H9 (cell line): Measurements from ENCODE around the gene NAA60. TPM values are rescaled to one million over a fixed set of nuclear protein-coding genes. Genes with fewer than 3 reads are reported as not detected.

Source experiments
- DNase-seq: peaks from one replicate; pipeline ENCODE4 v3.0.0-alpha.2; 2017
- H2AFZ ChIP-seq: one replicate; pipeline ENCODE4 v1.6.1; 2013; ENCODE audit warnings: mild to moderate bottlenecking, low read length, control low read depth, moderate library complexity
- H2AK5ac ChIP-seq: 2 replicates; pipeline ENCODE4 v1.6.1; 2013; ENCODE audit warnings: low read length, control low read depth, mixed read lengths; ENCODE audit not compliant: insufficient read length
- H2BK120ac ChIP-seq: one replicate; pipeline ENCODE4 v1.6.1; 2013; ENCODE audit warnings: low read depth, mild to moderate bottlenecking, low read length, control low read depth, inconsistent platforms; ENCODE audit not compliant: poor library complexity, severe bottlenecking
- H2BK12ac ChIP-seq: 2 replicates; pipeline ENCODE4 v1.6.1; 2013; ENCODE audit warnings: low read length, control low read depth, mixed read lengths, low read depth; ENCODE audit not compliant: insufficient read length
- H2BK15ac ChIP-seq: 2 replicates; pipeline ENCODE4 v1.6.1; 2013; ENCODE audit warnings: low read depth, low read length, control low read depth
- H2BK20ac ChIP-seq: one replicate; pipeline ENCODE4 v1.6.1; 2013; ENCODE audit warnings: low read depth, mild to moderate bottlenecking, low read length, control low read depth, inconsistent platforms; ENCODE audit not compliant: poor library complexity, severe bottlenecking
- H2BK5ac ChIP-seq: 2 replicates; pipeline ENCODE4 v1.6.1; 2013; ENCODE audit warnings: low read length, control low read depth, mixed read lengths; ENCODE audit not compliant: insufficient read length
- H3K14ac ChIP-seq: 2 replicates; pipeline ENCODE4 v1.6.1; 2013; ENCODE audit warnings: low read length, control low read depth; ENCODE audit not compliant: insufficient read depth
- H3K18ac ChIP-seq: 2 replicates; pipeline ENCODE4 v1.6.1; 2013; ENCODE audit warnings: low read depth, mild to moderate bottlenecking, mixed read lengths, low read length, control low read depth; ENCODE audit not compliant: insufficient read length
- H3K23ac ChIP-seq: 2 replicates; pipeline ENCODE4 v1.6.1; 2013; ENCODE audit warnings: low read length, control low read depth, mixed read lengths, low read depth; ENCODE audit not compliant: insufficient read length
- H3K23me2 ChIP-seq: 2 replicates; pipeline ENCODE4 v1.6.1; 2013; ENCODE audit warnings: low read depth, mild to moderate bottlenecking, mixed read lengths, low read length, control low read depth; ENCODE audit not compliant: insufficient read length, poor library complexity, severe bottlenecking
- H3K27ac ChIP-seq: 2 replicates; pipeline ENCODE4 v1.5.1; 2013; ENCODE audit warnings: low read length, control low read depth, mixed read lengths, low read depth; ENCODE audit not compliant: insufficient read length
- H3K27me3 ChIP-seq: 2 replicates; pipeline ENCODE4 v1.6.1; 2013; ENCODE audit warnings: low read length, control low read depth, inconsistent platforms; ENCODE audit not compliant: insufficient read depth
- H3K4ac ChIP-seq: 2 replicates; pipeline ENCODE4 v1.6.1; 2013; ENCODE audit warnings: low read depth, mild to moderate bottlenecking, control low read depth, inconsistent platforms, low read length, moderate library complexity
- H3K4me1 ChIP-seq: 2 replicates; pipeline ENCODE4 v1.6.1; 2013; ENCODE audit warnings: low read length, control low read depth, inconsistent platforms; ENCODE audit not compliant: insufficient read depth
- H3K4me2 ChIP-seq: 2 replicates; pipeline ENCODE4 v1.6.1; 2013; ENCODE audit warnings: low read length, control low read depth, mixed read lengths; ENCODE audit not compliant: insufficient read length, insufficient read depth
- H3K56ac ChIP-seq: 2 replicates; pipeline ENCODE4 v1.6.1; 2013; ENCODE audit warnings: low read depth, mild to moderate bottlenecking, mixed read lengths, low read length, control low read depth; ENCODE audit not compliant: insufficient read length
- H3K79me1 ChIP-seq: 2 replicates; pipeline ENCODE4 v1.6.1; 2013; ENCODE audit warnings: low read depth, mild to moderate bottlenecking, moderate library complexity, low read length, control low read depth, inconsistent platforms; ENCODE audit not compliant: insufficient read depth, poor library complexity, severe bottlenecking
- H3K79me2 ChIP-seq: 2 replicates; pipeline ENCODE4 v1.6.1; 2013; ENCODE audit warnings: low read length, control low read depth, inconsistent platforms; ENCODE audit not compliant: insufficient read depth
- H3K9ac ChIP-seq: 2 replicates; pipeline ENCODE4 v1.6.1; 2013; ENCODE audit warnings: low read length, control low read depth, mixed read lengths; ENCODE audit not compliant: insufficient read length; ENCODE audit errors: extremely low read depth
- H3K9me3 ChIP-seq: one replicate; pipeline ENCODE4 v1.6.1; 2013; ENCODE audit warnings: low read depth, low read length, inconsistent platforms; ENCODE audit not compliant: control insufficient read depth
- H3T11ph ChIP-seq: one replicate; pipeline ENCODE4 v1.6.1; 2013; ENCODE audit warnings: mild to moderate bottlenecking, low read length, control low read depth, inconsistent platforms
- H4K20me1 ChIP-seq: one replicate; pipeline ENCODE4 v1.6.1; 2013; ENCODE audit not compliant: control insufficient read depth, insufficient read length, insufficient read depth
- H4K5ac ChIP-seq: 2 replicates; pipeline ENCODE4 v1.6.1; 2013; ENCODE audit warnings: low read depth, mild to moderate bottlenecking, mixed read lengths, low read length, control low read depth; ENCODE audit not compliant: insufficient read length
- H4K8ac ChIP-seq: replicated peaks from 2 replicates; pipeline ENCODE4 v1.6.1; 2013; ENCODE audit warnings: low read length, control low read depth, mixed read lengths, low read depth; ENCODE audit not compliant: insufficient read length
- H4K91ac ChIP-seq: 2 replicates; pipeline ENCODE4 v1.6.1; 2013; ENCODE audit warnings: low read depth, mild to moderate bottlenecking, moderate library complexity, mixed read lengths, low read length, control low read depth; ENCODE audit not compliant: insufficient read length
- H3K27ac Mint-ChIP-seq, 3 experiments: 2 replicates in 2 of 3; 3 replicates in 1 of 3; pipeline ENCODE4 v1.8.0; 2020 to 2021; ENCODE audit warnings: mixed read lengths in 3 of 3, mild to moderate bottlenecking in 1 of 3, moderate library complexity in 1 of 3
- H3K27me3 Mint-ChIP-seq: 2 replicates; pipeline ENCODE4 v1.8.0; 2021; ENCODE audit warnings: low read depth, mild to moderate bottlenecking, moderate library complexity, mixed read lengths
- H3K36me3 Mint-ChIP-seq, 3 experiments: 2 replicates in 2 of 3; 3 replicates in 1 of 3; pipeline ENCODE4 v1.8.0; 2020 to 2021; ENCODE audit warnings: low read depth in 3 of 3, mixed read lengths in 3 of 3; ENCODE audit not compliant: insufficient read depth in 1 of 3
- H3K4me1 Mint-ChIP-seq, 2 experiments: 2 replicates each; pipeline ENCODE4 v1.8.0; 2020; ENCODE audit warnings: mixed read lengths in 2 of 2
- H3K4me3 Mint-ChIP-seq, 2 experiments: 2 replicates in 1 of 2; 3 replicates in 1 of 2; pipeline ENCODE4 v1.8.0; 2020 to 2021; ENCODE audit warnings: mild to moderate bottlenecking in 2 of 2, mixed read lengths in 2 of 2, moderate library complexity in 1 of 2
- H3K9me3 Mint-ChIP-seq, 2 experiments: 2 replicates in 1 of 2; 3 replicates in 1 of 2; pipeline ENCODE4 v1.8.0; 2020; ENCODE audit warnings: mild to moderate bottlenecking in 2 of 2, mixed read lengths in 2 of 2, moderate library complexity in 1 of 2
- WGBS: extraction: QIAGEN DNeasy Blood & Tissue Kit; methylation state at CpG from one replicate; pipeline ENCODE4 v1.1.7; 2013; ENCODE audit warnings: missing lambda C conversion rate, low lambda C conversion rate, mixed read lengths; ENCODE audit not compliant: insufficient read length; ENCODE audit errors: extremely low coverage; 5-methylcytosine and 5-hydroxymethylcytosine counted together
- total RNA-seq: library from RNA; stranded (reverse); gene quantifications from 2 replicates; pipeline ENCODE4 v1.2.1, GENCODE V29; 2021
- TF ChIP-seq, protein P1 (sequence below): fragments of 200-600 bp; sonication (generic); conservative IDR thresholded peaks from 3 replicates; pipeline ENCODE4 v1.8.0; 2021; ENCODE audit warnings: antibody characterized with exemption, mild to moderate bottlenecking

The NAA60 gene
- total RNA-seq, 1 experiment from 2014 or later: 49.3 TPM

DNA sequence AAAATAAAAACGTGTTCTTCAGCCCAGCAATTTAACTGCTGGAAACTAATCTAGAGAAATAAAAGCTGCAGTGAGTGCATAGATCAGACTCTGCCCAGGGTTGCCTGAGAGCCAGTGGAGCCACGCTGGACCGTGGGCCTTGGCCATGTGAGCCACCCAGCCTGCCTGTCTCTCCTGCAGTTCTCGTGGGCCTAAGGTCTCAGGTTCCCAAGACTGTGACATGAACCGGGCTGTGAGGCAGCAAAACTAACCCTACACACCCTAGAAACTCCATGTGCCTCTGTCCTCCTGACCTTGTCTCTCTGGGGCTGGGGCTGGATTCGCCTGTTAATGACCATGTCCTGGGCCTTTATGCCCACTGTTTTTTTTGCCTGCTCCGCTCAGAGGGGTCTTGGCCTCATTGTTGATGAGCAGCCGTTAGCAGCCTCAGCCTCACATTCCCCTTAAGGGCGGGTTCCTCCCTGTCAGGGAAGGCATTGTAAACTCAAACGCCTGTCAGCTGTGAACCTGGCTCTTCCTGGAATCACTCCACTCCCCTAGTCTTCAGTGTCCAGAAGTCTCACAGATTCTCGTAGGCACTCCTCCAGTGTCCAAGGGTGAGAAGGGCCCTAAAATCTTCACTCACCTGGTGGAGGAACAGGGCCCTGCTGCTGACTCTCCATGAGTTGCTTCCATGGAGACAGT lies 34.9 kb downstream of the NAA60 start:
- Mint-ChIP-seq H3K36me3 (peaks cover 19 to 41% (median 35%) of the 10 kb centered on the region in 3 experiments; a peak in 6 of 7 replicates), H3K4me3 (no peak overlapping the region; a peak in 1 of 5 replicates), H3K9me3 (no peaks in the 10 kb centered on the region), H3K4me1 (peaks cover 10% of the 10 kb centered on the region in 2 experiments), H3K27me3 (no peaks in the 10 kb centered on the region; the same call in 1 of the 2 replicates), H3K27ac (no peak overlapping the region)
- Histone ChIP-seq H3K23ac (no peak overlapping the region), H3K9me3 (no peaks in the 10 kb centered on the region), H2BK12ac (no peak overlapping the region), H2BK15ac (no peak overlapping the region), H3K79me1 (no peaks in the 10 kb centered on the region), H2AK5ac (no peak overlapping the region), H2BK5ac (no peak overlapping the region), H2BK120ac (no peak overlapping the region), H4K91ac (no peak overlapping the region), H4K20me1 (peaks cover 3% of the 10 kb centered on the region), H3K27ac (no peak overlapping the region), H3K23me2 (no peaks in the 10 kb centered on the region), H3K4me1 (no peaks in the 10 kb centered on the region), H3K4me2 (no peak overlapping the region), H3K9ac (no peak overlapping the region), H3K18ac (no peak overlapping the region), H3T11ph (no peak overlapping the region), H4K5ac (no peak overlapping the region), H3K79me2 (no peaks in the 10 kb centered on the region; the same call in 1 of the 2 replicates), H3K14ac (no peak overlapping the region), H2BK20ac (no peak overlapping the region), H3K56ac (no peak overlapping the region), H2AFZ (no peak overlapping the region), H3K27me3 (no peaks in the 10 kb centered on the region), H4K8ac (no peak overlapping the region), H3K4ac (no peak overlapping the region)
- no CpG with 5 or more reads among the region's 11 CpGs for WGBS
- TF ChIP-seq, protein P1, sequence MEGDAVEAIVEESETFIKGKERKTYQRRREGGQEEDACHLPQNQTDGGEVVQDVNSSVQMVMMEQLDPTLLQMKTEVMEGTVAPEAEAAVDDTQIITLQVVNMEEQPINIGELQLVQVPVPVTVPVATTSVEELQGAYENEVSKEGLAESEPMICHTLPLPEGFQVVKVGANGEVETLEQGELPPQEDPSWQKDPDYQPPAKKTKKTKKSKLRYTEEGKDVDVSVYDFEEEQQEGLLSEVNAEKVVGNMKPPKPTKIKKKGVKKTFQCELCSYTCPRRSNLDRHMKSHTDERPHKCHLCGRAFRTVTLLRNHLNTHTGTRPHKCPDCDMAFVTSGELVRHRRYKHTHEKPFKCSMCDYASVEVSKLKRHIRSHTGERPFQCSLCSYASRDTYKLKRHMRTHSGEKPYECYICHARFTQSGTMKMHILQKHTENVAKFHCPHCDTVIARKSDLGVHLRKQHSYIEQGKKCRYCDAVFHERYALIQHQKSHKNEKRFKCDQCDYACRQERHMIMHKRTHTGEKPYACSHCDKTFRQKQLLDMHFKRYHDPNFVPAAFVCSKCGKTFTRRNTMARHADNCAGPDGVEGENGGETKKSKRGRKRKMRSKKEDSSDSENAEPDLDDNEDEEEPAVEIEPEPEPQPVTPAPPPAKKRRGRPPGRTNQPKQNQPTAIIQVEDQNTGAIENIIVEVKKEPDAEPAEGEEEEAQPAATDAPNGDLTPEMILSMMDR: no peak
- DNase-seq: no peak
